GM18505 (cell line): ENCODE data around the gene FTSJ1.
"Not testable (repeated sequence)": the region's sequence is repeated elsewhere in the genome, so short reads cannot be mapped to it uniquely, and the experiment has no call there.

Source experiments
- ATAC-seq: cut with Tn5 transposase; IDR thresholded peaks from one replicate; pipeline ENCODE4 v1.9.1; 2021; ENCODE audit not compliant: unreplicated experiment
- POLR2A ChIP-seq: IDR thresholded peaks from 4 replicates; pipeline ENCODE4 v1.6.1; 2011; ENCODE audit warnings: borderline replicate concordance; ENCODE audit not compliant: insufficient read depth, insufficient read length; ENCODE audit errors: extremely low read depth

The FTSJ1 gene, protein sequence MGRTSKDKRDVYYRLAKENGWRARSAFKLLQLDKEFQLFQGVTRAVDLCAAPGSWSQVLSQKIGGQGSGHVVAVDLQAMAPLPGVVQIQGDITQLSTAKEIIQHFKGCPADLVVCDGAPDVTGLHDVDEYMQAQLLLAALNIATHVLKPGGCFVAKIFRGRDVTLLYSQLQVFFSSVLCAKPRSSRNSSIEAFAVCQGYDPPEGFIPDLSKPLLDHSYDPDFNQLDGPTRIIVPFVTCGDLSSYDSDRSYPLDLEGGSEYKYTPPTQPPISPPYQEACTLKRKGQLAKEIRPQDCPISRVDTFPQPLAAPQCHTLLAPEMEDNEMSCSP

GRCh38 chrX:48475774-48476577 is at the start of gene FTSJ1:
Gene FTSJ1 (plus strand): TSS chrX:48476199. CDS start chrX:48478048, 1,849 bp downstream.
- peak; percentile 88 for ATAC-seq
- TF ChIP-seq POLR2A, result peak; percentile 49

DNA sequence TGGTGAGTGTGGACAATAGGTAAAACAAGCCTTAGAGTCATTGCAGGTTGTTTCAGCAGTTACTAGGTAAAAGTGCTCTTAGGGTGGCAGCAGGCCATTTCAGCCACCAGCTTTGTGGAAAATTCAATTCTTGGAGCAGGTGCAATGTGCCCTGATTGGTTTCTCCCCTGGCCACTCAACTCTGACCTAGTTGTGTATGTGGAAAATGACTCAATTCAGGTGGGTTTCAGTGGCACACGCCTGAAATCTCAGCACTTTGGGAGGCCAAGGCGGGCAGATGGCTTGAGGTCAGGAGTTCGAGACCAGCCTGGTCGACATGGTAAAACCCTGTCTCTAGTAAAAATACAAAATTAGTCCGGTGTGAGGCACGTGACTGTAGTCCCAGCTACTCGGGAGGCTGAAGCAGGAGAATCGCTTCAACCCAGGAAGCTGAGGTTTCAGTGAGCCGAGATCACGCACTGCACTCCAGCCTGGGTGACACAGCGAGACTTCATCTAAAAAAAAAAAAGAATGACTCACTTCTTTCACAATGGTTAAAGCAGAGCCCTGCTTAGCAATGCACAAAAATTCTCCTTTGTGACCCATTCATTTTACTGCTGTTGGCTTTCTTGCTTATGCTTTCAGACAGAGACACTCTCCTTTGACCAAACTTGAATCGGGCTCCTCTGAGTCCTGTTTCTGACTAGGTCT is 48.8 kb upstream of the FTSJ1 start:
- ATAC-seq, result not testable (repeated sequence)

GRCh38 chrX:48429606-48430005 is 46.4 kb upstream of the FTSJ1 start:
- ATAC-seq, result not testable (repeated sequence)

DNA sequence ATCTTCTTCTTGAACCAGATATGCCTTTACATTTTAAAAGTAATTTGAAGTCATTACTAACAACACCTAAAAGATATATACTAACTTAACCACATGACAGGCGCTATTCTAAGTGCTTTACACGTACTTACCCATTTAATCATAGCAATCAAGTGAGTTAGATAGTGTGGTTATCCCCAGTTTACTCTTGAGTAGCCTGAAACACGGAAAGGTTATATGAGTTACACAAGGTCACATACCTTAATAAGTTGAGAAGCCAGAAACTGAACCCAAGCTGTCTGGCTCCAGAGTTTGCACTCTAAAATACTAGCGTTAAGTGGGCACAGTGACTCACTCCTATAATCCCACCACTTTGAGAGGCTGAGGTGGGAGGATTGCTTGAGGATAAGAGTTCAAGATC is 45.8 kb upstream of the FTSJ1 start:
- ATAC-seq, result not testable (repeated sequence)

- ATAC-seq, result not testable (repeated sequence)
Measured at GRCh38 chrX:48433713-48434112, 42.3 kb upstream of the FTSJ1 start.

- ATAC-seq, result not testable (repeated sequence)
Measured at GRCh38 chrX:48447201-48447600, 28.8 kb upstream of the FTSJ1 start.

DNA sequence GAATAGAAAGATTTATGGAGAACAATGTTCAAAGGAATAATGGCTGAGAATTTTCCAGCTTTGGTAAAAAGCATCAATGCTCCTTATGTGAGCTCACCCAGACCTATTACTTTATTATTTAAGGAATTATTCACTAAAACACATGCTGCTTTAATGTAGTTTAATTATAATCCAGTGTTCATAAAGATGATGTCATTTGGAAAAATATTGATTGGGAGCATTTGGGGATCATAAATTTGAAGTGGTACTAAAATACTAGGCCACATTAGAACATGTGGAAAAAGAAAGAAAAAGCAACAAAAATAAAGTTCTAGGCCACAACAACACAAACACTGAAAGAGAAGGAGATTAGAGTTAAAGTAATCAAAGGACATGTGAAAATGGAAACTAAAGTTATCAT is 25.9 kb upstream of the FTSJ1 start:
- no peak for ATAC-seq

GRCh38 chrX:48451708-48452107 is 24.3 kb upstream of the FTSJ1 start:
- no peak for ATAC-seq
- TF ChIP-seq POLR2A, result no peak

More for the DNA sequence above, 25.9 kb upstream of the FTSJ1 start:
- TF ChIP-seq POLR2A, result no peak

DNA sequence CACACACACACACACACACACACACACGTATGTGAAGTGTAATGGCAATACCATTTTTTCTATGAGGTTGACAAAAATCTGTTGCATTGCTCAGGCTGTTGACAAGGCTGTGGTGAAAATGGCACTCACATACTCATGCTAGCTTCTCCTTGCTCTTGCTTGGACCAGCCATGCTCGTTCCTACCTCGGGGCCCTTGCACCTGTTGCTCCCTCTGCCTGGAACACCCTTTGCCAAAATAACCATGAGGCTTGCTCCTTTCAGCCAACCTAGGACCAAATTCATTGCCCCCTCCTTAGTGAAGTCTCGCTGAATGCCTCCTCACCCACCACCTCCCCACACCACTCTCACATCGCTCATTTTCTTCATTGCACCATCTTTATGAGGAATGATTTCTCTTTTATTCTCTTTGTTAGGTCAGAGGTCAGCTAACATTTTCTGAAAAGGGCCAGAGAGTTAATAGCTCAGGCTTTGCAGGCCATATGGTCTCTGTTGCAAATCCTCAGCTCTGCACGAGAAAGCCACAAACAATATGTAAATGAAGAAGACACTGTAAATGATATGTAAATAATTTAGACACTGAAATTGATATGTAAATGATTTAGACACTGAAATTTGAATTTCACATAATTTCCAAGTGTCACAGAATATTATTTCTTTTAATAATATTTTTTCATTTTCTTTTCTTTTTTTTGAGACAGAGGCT is 19.2 kb upstream of the FTSJ1 start:
- TF ChIP-seq POLR2A, result no peak
- ATAC-seq, result no peak

DNA sequence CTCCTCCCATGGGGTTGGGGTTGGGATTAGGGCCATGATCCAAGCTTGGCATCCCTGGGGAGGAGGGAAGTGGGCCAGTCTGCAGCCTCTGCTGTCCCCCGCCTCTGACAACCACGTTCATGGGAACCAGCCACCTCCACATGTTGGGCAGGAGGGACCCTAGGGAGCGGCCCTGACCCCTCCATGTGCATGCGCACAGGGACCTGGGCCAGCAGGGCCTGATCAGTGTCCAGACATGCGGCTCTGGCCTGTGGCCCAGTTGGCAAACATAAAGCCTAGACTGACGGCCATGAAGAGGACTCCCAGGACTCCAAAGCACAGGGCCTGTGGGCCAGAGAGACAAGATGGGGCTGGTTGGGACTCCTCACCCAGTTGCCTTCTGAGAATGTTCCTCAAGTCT is 17.3 kb upstream of the FTSJ1 start:
- no peak for TF ChIP-seq POLR2A
- ATAC-seq, result no peak

GRCh38 chrX:48459483-48459882 is 16.5 kb upstream of the FTSJ1 start:
- no peak for ATAC-seq
- TF ChIP-seq POLR2A, result no peak

DNA sequence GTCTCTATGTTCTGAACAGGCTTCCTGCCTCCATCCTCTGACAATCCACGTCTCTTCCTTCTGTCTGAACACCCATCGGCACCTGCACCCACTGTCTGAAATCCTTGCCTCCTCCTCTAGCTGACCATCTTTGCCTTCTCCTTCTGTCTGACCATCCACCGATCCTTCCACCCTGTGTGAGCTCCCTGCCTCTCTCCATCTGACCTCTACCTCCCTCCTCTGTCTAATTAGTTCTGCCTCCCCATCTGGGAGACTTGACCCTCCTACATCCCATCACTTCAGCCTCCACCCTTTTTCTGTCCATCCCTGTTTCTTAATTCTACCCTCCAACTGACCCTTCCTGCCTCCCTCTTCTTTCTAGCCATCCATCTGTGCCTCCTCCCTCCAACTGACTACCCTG is 16.0 kb upstream of the FTSJ1 start:
- no peak for ATAC-seq
- TF ChIP-seq POLR2A, result no peak

DNA sequence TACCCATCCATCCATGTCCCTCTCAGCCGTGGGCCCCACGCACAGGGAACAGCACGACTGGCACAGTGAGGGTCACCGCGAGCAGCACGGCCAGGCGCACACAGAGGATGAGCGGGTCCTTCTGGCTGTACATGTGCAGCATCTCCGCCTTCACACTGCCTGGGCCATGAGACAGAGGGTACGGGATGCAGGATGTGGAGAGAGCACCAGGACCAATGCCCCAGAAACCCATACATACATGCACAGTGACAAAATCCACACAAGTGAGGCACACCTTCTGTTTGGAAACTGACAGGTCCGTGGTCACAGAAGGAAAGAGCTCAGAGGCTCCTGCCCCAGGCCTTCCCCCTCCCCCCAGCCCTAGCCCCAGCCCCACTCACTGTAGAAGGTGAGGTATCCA is 15.4 kb upstream of the FTSJ1 start:
- no peak for TF ChIP-seq POLR2A
- ATAC-seq, result no peak

DNA sequence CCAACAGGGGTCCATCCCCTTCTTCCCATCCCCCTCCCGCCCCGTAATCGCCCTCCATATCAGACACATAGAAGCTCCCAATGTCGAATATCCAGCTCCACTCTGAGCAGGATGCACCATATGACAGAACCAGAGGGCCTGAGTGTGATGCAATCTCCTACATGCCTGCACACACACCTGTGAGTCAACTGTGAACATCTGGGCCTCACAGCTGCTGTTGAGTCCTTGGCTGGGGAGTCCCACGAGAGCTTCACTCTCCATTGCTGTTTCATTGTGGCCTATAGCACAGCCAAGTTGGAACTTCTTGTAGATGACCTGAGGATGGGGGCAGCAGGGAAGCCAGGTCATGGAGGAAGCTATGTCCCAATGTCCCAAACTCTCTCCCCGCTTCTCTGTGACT is 14.2 kb upstream of the FTSJ1 start:
- TF ChIP-seq POLR2A, result no peak
- no peak for ATAC-seq
